ENCODE measurements around the gene EVA1C. TPM values are rescaled to one million over a fixed set of nuclear protein-coding genes. Genes with fewer than 3 reads are reported as not detected.

The EVA1C gene
- total RNA-seq, 1 donor from 2014 or later = 0.38 TPM

DNA sequence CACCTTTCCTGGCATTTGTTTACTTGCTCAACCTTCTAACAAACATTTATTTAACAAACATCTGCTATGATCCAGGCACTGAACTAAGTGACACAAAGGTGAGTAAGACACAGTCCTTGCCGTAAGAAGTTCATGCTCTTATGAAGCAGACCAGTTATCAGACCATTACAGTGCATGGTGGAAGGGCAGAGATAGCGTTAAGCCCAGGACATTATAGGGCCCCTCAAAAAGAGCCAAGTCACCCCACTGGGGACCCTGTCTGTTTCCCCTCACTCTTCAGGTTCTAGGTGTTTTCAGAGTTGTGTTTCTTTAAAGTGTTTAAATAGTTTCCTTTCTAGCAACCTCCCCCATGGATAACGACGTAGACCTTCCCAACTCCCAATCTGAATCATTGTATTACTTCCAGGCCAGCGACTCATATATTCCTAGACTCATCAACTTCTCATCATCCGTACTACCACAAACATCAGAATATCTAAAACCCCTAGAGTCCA lies 133.5 kb downstream of the EVA1C start:
- ATAC-seq (ENCODE audit: low read depth) = no peak
- intact Hi-C loops (cut with micrococcal nuclease) = no loop called here
- Mint-ChIP-seq H3K27me3 (peaks cover 7% of the 10 kb centered on the region), H3K4me3 (no peak overlapping the region), H3K4me1 (no peaks in the 10 kb centered on the region), H3K27ac (no peak overlapping the region), H3K36me3 (ENCODE audit: low read depth) (no peaks in the 10 kb centered on the region), H3K9me3 (no peaks in the 10 kb centered on the region)
- TF ChIP-seq, protein P1, sequence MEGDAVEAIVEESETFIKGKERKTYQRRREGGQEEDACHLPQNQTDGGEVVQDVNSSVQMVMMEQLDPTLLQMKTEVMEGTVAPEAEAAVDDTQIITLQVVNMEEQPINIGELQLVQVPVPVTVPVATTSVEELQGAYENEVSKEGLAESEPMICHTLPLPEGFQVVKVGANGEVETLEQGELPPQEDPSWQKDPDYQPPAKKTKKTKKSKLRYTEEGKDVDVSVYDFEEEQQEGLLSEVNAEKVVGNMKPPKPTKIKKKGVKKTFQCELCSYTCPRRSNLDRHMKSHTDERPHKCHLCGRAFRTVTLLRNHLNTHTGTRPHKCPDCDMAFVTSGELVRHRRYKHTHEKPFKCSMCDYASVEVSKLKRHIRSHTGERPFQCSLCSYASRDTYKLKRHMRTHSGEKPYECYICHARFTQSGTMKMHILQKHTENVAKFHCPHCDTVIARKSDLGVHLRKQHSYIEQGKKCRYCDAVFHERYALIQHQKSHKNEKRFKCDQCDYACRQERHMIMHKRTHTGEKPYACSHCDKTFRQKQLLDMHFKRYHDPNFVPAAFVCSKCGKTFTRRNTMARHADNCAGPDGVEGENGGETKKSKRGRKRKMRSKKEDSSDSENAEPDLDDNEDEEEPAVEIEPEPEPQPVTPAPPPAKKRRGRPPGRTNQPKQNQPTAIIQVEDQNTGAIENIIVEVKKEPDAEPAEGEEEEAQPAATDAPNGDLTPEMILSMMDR (IDR thresholded peaks at IDR 0.05) = no peak
- no peak for DNase-seq
- ChIA-PET POLR2A (no interaction called here), CTCF (no interaction called here)

DNA sequence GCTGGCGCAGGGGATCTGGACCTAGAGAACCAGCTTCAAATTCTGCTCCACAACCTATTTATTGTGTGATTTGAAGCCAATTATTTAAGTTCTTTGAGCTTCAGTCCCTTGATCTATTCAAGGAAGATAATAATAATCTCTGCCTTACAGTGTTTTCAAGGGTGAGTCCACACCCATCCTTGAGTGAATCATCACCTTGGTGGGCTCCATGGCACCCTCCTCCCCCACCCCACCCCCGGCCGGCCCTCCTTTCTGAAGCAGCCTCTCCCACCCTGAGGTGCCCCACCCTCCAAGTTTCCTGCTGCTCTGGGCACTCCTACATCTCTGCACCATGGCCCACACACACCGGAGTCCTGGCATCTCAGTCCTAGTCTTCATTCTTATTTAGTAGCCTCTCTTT lies 134.5 kb downstream of the EVA1C start:
- POLR2A ChIA-PET = no interaction called here
- Mint-ChIP-seq H3K27me3 (peaks cover 11% of the 10 kb centered on the region), H3K4me3 (no peak overlapping the region), H3K36me3 (ENCODE audit: low read depth) (no peaks in the 10 kb centered on the region), H3K4me1 (no peaks in the 10 kb centered on the region), H3K9me3 (no peaks in the 10 kb centered on the region), H3K27ac (no peak overlapping the region)
- intact Hi-C loops (cut with micrococcal nuclease) = no loop called here
- CTCF ChIA-PET = no interaction called here
- no peak for ATAC-seq (ENCODE audit: low read depth)
- TF ChIP-seq, protein P1 (IDR thresholded peaks at IDR 0.05) = no peak
- no peak for DNase-seq

DNA sequence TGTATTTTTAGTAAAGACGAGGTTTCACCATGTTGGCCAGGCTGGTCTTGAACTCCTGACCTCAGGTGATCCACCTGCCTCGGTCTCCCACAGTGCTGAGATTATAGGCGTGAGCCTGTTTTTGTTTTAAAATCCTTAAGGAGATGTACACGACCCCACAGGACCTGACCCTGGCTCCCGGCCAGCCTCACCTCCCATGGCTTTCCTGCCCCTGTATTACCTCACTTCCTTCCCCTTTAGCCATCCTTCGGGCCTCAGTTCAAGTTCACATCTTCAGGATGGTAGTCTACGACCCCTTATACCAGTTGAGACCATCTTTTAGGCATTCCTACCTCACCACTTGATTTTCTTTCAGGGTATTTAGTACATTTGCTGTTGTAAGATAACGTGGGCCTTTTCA lies 136.5 kb downstream of the EVA1C start:
- intact Hi-C loops (cut with micrococcal nuclease) = no loop called here
- TF ChIP-seq, protein P1 (IDR thresholded peaks at IDR 0.05) = no peak
- Mint-ChIP-seq H3K4me3 (no peak overlapping the region), H3K27me3 (peaks cover 12% of the 10 kb centered on the region), H3K27ac (no peak overlapping the region), H3K9me3 (no peaks in the 10 kb centered on the region), H3K36me3 (ENCODE audit: low read depth) (no peaks in the 10 kb centered on the region), H3K4me1 (no peaks in the 10 kb centered on the region)
- no peak for ATAC-seq (ENCODE audit: low read depth)
- POLR2A ChIA-PET = no interaction called here
- CTCF ChIA-PET = no interaction called here
- DNase-seq = no peak

DNA sequence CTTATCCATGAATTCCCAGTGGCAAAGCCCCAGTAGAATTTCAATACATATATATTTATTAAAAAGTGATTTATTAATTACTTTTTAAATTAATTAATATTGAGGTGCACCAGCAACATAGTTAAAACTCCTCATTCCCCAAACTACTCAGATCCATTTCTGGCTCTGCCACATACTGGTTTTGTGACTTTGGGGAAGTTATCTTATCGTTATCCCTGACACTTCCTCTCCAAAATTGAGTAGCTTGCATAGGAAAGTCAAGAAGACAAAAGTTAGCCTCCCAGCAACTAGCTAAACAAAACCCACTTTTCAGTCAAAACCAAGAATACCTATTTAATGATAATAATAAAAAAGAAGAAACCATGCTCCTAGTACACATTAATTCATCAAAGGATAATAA lies 136.9 kb downstream of the EVA1C start:
- TF ChIP-seq, protein P1 (IDR thresholded peaks at IDR 0.05) = no peak
- Mint-ChIP-seq H3K27ac (no peak overlapping the region), H3K9me3 (no peaks in the 10 kb centered on the region), H3K4me1 (no peaks in the 10 kb centered on the region), H3K27me3 (peaks cover 12% of the 10 kb centered on the region), H3K4me3 (no peak overlapping the region), H3K36me3 (ENCODE audit: low read depth) (no peaks in the 10 kb centered on the region)
- POLR2A ChIA-PET = no interaction called here
- DNase-seq (no peak), ATAC-seq (ENCODE audit: low read depth) (no peak)
- intact Hi-C loops (cut with micrococcal nuclease) = no loop called here
- CTCF ChIA-PET = no interaction called here

DNA sequence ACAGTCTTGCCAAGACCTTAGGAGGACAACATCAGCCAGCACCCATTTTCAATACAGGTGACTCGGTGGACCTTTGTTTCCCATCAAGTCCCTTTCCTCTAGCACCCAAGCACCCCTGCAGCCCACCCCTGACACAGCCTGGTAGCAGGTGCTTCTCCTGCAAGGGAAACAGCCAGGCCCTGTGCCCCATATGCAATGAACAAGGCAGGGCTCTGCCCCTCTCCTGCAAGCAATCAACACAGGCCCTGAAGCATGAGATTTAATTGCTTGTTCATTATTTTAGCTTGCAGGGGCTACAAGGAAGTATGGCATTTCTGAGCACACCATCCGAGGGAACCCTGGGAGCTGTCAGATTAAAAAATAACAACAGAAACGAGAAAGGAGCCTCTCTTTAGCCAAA lies 137.4 kb downstream of the EVA1C start:
- ATAC-seq (ENCODE audit: low read depth) (no peak), DNase-seq (no peak)
- H3K36me3 Mint-ChIP-seq (ENCODE audit: low read depth) = no peaks in the 10 kb centered on the region
- H3K27me3 Mint-ChIP-seq = peaks cover 12% of the 10 kb centered on the region
- no peaks in the 10 kb centered on the region for H3K9me3 Mint-ChIP-seq
- H3K4me3 Mint-ChIP-seq = no peak overlapping the region
- ChIA-PET CTCF (no interaction called here), POLR2A (no interaction called here)
- H3K27ac Mint-ChIP-seq = no peak overlapping the region
- TF ChIP-seq, protein P1 (IDR thresholded peaks at IDR 0.05) = no peak
- H3K4me1 Mint-ChIP-seq = no peaks in the 10 kb centered on the region
- intact Hi-C loops (cut with micrococcal nuclease) = no loop called here
